Transverse colon (tissue), 4 donors: ENCODE results near the gene IMMP2L. TPM values are rescaled to one million over a fixed set of nuclear protein-coding genes. Genes with fewer than 3 reads are reported as not detected.

Experiments used
- DNase-seq: peaks from one replicate; pipeline ENCODE4 v3.0.0-alpha.2; 2019
- H3K27ac ChIP-seq, 4 donors: fragments of 200-600 bp; sonication (generic); 2 replicates each; pipeline ENCODE4 v1.5.1; 2016 to 2018; ENCODE audit warnings: inconsistent platforms in 4 of 4
- H3K27me3 ChIP-seq: fragments of 200-600 bp; sonication (generic); 2 replicates; pipeline ENCODE4 v1.5.1; 2017; ENCODE audit warnings: inconsistent platforms
- H3K36me3 ChIP-seq, 4 donors: fragments of 200-600 bp; sonication (generic); 2 replicates each; pipeline ENCODE4 v1.5.1; 2017 to 2019; ENCODE audit warnings: inconsistent platforms in 4 of 4
- H3K4me1 ChIP-seq, 4 donors: fragments of 200-600 bp; sonication (generic); 2 replicates each; pipeline ENCODE4 v1.5.1; 2017 to 2020; ENCODE audit warnings: inconsistent platforms in 4 of 4
- H3K4me3 ChIP-seq, 4 donors: fragments of 200-600 bp; sonication (generic); 1 replicate in 1 of 4; 2 replicates in 3 of 4; pipeline versions ENCODE4 v1.5.1 to v1.6.1; 2017 to 2019; ENCODE audit warnings: inconsistent platforms in 4 of 4
- H3K9me3 ChIP-seq, 2 donors: fragments of 200-600 bp; sonication (generic); 2 replicates each; pipeline ENCODE4 v1.5.1; 2017 to 2019; ENCODE audit warnings: inconsistent platforms in 2 of 2
- EP300 ChIP-seq: sonication (generic); formaldehyde crosslinking; IDR thresholded peaks from one replicate; pipeline ENCODE4 v1.6.1; 2017; ENCODE audit warnings: antibody characterized with exemption, low read depth
- POLR2A ChIP-seq: fragments of 450-650 bp; IDR thresholded peaks from one replicate; pipeline ENCODE4 v1.6.1; 2016; ENCODE audit warnings: antibody characterized with exemption, mild to moderate bottlenecking, moderate library complexity
- POLR2AphosphoS5 ChIP-seq, 3 donors: sonication (generic); formaldehyde crosslinking; IDR thresholded peaks; one replicate each; pipeline ENCODE4 v1.6.1; 2016; ENCODE audit warnings: antibody characterized with exemption in 3 of 3
- WGBS, 2 donors: methylation state at CpG; one replicate each; pipeline ENCODE4 v1.1.5; 2018; ENCODE audit warnings: low coverage in 1 of 2; 5-methylcytosine and 5-hydroxymethylcytosine counted together
- in situ Hi-C, 4 donors: fragments of 200-750 bp; cut with MboI; loops; one replicate each; pipeline versions ENCODE4 v1.15.0 to v1.15.1; 2017; ENCODE audit warnings: low sequenced_read_pairs in 3 of 4, low pct_ligation_motif_present in 1 of 4, low pct_unique_long_range_greater_than_20kb in 1 of 4
- intact Hi-C: fragments of 100-400 bp; cut with DNase I; formaldehyde crosslinking; loops from one replicate; pipeline ENCODE4 v1.15.1; 2023; ENCODE audit warnings: low total_unique reads
- total RNA-seq, 4 donors: library from RNA; depleted of rRNA; stranded (reverse); fragments of >200 nt; gene quantifications; one replicate each; pipeline ENCODE4 v1.1.0, GENCODE V29; 2016
- TF ChIP-seq, protein P1 (sequence below), 5 experiments: fragments of 200-600 bp in 3 of 5; fragments of 450-650 bp in 2 of 5; sonication (generic) in 3 of 5; IDR thresholded peaks; 1 replicate in 2 of 5; 2 replicates in 3 of 5; pipeline ENCODE4 v1.5.1; 2016 to 2017; ENCODE audit warnings: antibody characterized with exemption in 5 of 5, inconsistent platforms in 3 of 5, mild to moderate bottlenecking in 2 of 5, moderate library complexity in 1 of 5

The IMMP2L gene
- total RNA-seq, 4 donors from 2014 or later: 8.6 to 69.6 (median 10.9) TPM

DNA sequence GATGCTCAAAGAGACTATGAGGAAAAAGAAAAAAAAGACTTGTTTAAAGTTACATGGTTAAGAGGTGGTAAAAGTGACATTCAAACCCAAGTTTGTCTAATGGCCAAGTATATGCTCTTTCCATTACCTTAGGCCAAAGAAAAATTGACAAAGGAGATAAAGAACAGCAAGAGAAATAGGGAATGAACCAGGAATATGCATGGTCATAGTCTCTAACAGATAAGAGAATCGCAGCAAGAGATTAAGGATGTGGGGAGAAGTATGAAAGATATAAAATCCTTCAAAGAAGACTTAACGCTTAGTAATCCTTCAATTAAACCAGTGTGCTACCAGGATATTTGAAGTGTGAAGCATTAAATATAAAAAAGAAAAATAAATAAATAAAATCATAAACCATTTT is 494.6 kb downstream of the IMMP2L start:
- no peak for DNase-seq
- Histone ChIP-seq H3K9me3 (no peaks in the 10 kb centered on the region), H3K4me3 (no peak overlapping the region), H3K36me3 (no peaks in the 10 kb centered on the region), H3K4me1 (no peaks in the 10 kb centered on the region), H3K27ac (no peak overlapping the region), H3K27me3 (no peaks in the 10 kb centered on the region)
- 80 to 100% methylated on average over 1 to 2 of the region's 2 CpGs for WGBS, 2 donors
- in situ Hi-C loops (no loop called here), intact Hi-C loops (no loop called here)
- TF ChIP-seq POLR2A: no peak
- no peak for TF ChIP-seq POLR2AphosphoS5 (IDR thresholded peaks at IDR 0.05)
- TF ChIP-seq EP300: no peak
- TF ChIP-seq, protein P1, sequence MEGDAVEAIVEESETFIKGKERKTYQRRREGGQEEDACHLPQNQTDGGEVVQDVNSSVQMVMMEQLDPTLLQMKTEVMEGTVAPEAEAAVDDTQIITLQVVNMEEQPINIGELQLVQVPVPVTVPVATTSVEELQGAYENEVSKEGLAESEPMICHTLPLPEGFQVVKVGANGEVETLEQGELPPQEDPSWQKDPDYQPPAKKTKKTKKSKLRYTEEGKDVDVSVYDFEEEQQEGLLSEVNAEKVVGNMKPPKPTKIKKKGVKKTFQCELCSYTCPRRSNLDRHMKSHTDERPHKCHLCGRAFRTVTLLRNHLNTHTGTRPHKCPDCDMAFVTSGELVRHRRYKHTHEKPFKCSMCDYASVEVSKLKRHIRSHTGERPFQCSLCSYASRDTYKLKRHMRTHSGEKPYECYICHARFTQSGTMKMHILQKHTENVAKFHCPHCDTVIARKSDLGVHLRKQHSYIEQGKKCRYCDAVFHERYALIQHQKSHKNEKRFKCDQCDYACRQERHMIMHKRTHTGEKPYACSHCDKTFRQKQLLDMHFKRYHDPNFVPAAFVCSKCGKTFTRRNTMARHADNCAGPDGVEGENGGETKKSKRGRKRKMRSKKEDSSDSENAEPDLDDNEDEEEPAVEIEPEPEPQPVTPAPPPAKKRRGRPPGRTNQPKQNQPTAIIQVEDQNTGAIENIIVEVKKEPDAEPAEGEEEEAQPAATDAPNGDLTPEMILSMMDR (IDR thresholded peaks at IDR 0.05): no peak

DNA sequence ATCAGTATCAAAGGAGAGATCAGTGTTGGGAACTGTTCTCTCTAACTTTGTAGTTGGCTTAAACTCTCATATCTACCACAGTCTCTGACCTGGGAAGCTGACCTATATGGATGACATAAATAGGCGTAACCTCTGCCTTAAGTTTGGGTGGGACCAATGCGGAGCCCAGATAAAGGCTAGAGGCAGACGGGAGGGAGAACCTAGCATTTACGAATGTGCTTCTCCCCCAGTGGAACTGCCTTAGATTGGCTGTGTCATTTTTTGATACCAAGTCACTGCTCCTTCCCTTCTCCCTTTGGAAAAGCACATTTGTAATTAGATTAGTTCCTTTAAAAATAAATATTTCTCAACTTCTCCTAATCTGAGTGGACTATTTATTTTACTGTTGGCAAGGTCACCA is 495.0 kb downstream of the IMMP2L start:
- Histone ChIP-seq H3K9me3 (no peaks in the 10 kb centered on the region), H3K4me3 (no peak overlapping the region), H3K27ac (no peak overlapping the region), H3K27me3 (no peaks in the 10 kb centered on the region), H3K36me3 (no peaks in the 10 kb centered on the region), H3K4me1 (no peaks in the 10 kb centered on the region)
- TF ChIP-seq EP300: no peak
- TF ChIP-seq, protein P1 (IDR thresholded peaks at IDR 0.05): no peak
- no peak for TF ChIP-seq POLR2AphosphoS5 (IDR thresholded peaks at IDR 0.05)
- no peak for TF ChIP-seq POLR2A
- DNase-seq: no peak
- WGBS, 2 donors: 96% methylated on average over 3 to 4 of the region's 4 CpGs
- in situ Hi-C loops (no loop called here), intact Hi-C loops (no loop called here)

DNA sequence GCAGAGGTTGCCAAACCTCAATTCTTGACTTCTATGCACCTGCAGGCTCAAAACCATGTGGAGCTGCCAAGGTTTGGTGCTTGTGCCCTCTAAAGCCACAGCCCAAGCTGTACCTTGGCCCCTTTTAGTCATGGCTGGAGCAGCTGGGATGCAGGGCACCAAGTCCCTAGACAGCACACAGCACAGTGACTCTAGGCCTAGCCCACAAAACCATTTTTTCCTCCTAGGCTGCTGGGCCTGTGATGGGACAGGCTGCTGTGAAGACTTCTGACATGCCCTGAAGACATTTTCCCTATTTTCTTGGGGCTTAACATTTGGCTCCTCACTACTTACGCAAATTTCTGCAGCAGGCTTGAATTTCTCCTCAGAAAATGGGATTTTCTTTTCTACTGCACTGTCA is 499.1 kb downstream of the IMMP2L start:
- Histone ChIP-seq H3K27me3 (no peaks in the 10 kb centered on the region), H3K4me3 (no peak overlapping the region), H3K4me1 (no peaks in the 10 kb centered on the region), H3K36me3 (no peaks in the 10 kb centered on the region), H3K9me3 (no peaks in the 10 kb centered on the region), H3K27ac (no peak overlapping the region)
- intact Hi-C loops: no loop called here
- no peak for DNase-seq
- TF ChIP-seq, protein P1 (IDR thresholded peaks at IDR 0.05): no peak
- no peak for TF ChIP-seq EP300
- TF ChIP-seq POLR2AphosphoS5 (IDR thresholded peaks at IDR 0.05): no peak
- no peak for TF ChIP-seq POLR2A
- 83 to 100% methylated on average over 1 of the region's 1 CpG for WGBS, 2 donors
- in situ Hi-C loops: no loop called here

DNA sequence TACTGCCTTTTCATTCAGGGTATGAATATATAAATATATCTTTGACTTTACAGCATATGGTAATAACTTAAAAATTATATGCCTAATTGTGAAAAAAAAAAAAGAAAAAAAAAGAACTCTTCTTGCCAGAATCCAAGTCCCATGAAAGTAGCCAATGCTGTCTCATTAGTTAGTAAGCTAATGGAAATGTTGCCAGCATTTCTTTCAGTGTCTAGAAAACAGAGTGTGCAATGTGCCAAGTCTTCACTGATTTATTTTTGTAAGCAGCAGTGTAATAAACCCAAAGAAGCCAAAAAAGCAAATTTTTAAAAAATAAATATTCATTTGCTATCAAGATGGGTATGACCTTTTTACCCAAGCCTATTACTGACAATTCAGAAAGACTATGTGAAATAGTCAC is 502.5 kb downstream of the IMMP2L start:
- intact Hi-C loops (no loop called here), in situ Hi-C loops (no loop called here)
- Histone ChIP-seq H3K36me3 (no peaks in the 10 kb centered on the region), H3K27ac (no peak overlapping the region), H3K27me3 (no peaks in the 10 kb centered on the region), H3K9me3 (no peaks in the 10 kb centered on the region), H3K4me3 (no peak overlapping the region), H3K4me1 (no peaks in the 10 kb centered on the region)
- DNase-seq: no peak
- no peak for TF ChIP-seq EP300
- TF ChIP-seq, protein P1 (IDR thresholded peaks at IDR 0.05): no peak
- no peak for TF ChIP-seq POLR2A
- TF ChIP-seq POLR2AphosphoS5 (IDR thresholded peaks at IDR 0.05): no peak
